ENCODE measurements around the gene CHSY1.

CHSY1 gene

DNA sequence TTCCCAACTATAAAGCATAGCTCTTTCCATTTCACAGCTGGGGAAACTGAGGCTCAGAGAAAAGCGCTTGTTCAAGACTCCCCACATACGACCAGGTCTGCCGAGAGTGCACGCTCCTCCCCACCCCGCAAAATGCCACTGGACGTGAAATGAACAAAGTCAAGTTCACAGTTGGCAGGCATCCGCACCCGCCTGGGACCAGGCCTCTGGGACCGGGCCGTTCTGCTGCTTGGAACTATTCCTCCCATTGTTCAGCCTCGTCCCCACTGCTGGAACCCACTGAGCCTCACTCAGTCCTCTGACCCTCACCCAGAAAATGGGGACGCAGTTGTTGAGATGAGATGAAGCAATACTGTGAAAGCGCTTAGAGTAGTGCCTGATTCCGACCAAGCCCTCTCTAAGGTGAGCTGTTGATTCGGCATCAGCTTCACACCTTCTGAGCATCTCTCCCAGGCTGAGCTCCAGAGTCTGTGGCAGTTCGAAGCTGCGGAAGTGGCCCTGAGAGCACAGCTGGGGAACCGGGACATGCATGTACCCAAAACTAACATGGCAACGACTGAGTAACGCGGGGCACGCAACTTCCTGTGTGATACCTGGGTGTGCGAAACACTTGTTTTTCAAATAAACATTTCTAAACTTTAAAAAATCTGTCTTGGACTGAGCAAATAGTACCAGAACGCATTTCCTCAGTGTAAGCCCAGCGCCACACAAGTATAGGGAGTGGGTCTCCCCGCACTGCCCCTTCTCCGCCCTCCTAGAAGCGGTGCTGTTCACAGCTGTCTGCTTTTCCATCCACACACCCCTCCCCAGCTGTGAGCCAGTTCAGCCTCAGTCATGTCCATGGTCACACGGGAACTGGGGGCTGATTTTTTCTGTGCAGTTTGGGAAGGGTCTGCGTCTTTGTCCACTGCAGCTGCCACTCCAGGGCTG is 93.4 kb downstream of the CHSY1 start:
- TF ChIP-seq SIN3A (IDR thresholded peaks at IDR 0.05; ENCODE audit: borderline replicate concordance, insufficient read depth, low read length) (no peak), POLR2AphosphoS5 (IDR thresholded peaks at IDR 0.05; ENCODE audit: low read depth, low read length) (no peak), FOXP2 (optimal IDR thresholded peaks at IDR 0.05; ENCODE audit: borderline replicate concordance, extremely low read depth, extremely low read length, insufficient read depth) (no peak), REST (IDR thresholded peaks at IDR 0.05; ENCODE audit: insufficient read depth in 1 of 2, low read depth in 2 of 2, low read length in 2 of 2) (no peak), TAF1 (IDR thresholded peaks at IDR 0.05; ENCODE audit: borderline replicate concordance, insufficient read depth, low read length) (no peak)

- TF ChIP-seq REST (IDR thresholded peaks at IDR 0.05; ENCODE audit: insufficient read depth in 1 of 2, low read depth in 2 of 2, low read length in 2 of 2) (no peak), TAF1 (IDR thresholded peaks at IDR 0.05; ENCODE audit: borderline replicate concordance, insufficient read depth, low read length) (no peak), FOXP2 (optimal IDR thresholded peaks at IDR 0.05; ENCODE audit: borderline replicate concordance, extremely low read depth, extremely low read length, insufficient read depth) (no peak), POLR2AphosphoS5 (IDR thresholded peaks at IDR 0.05; ENCODE audit: low read depth, low read length) (no peak), SIN3A (IDR thresholded peaks at IDR 0.05; ENCODE audit: borderline replicate concordance, insufficient read depth, low read length) (no peak)
These were observed 94.1 kb downstream of the CHSY1 start for GRCh38 chr15:101157721-101158120.

DNA sequence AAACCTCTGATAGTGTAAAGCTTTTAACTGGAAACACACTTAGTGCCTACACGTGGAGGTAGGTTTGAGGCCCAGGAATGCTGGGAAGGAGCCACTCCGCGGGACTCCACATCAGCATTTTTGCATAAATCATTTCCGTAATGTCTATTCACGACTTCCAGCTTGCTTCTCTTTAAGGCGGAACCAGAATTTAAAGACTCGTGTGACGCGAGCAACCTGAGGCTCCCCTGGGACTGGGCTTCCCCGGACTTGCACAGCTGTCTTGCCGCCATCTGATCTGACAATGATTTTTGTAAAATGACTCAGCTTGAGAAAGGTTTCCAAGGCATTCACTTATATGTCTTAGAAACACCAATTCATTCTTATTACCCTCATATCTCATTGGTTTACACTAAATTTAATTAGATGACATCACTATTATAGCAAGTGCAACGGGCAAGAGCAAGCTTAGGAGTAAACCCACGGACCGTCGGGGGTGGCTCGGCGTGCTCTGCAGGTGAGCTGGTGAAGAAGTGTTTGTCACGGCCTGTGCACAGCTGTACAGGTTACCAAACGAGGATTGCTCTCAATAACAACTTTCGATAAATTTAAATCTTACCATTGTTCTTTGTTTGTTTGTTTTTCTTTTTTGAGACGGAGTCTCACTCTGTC is 95.2 kb downstream of the CHSY1 start:
- TF ChIP-seq SIN3A (IDR thresholded peaks at IDR 0.05; ENCODE audit: borderline replicate concordance, insufficient read depth, low read length) (no peak), TAF1 (IDR thresholded peaks at IDR 0.05; ENCODE audit: borderline replicate concordance, insufficient read depth, low read length) (no peak), FOXP2 (optimal IDR thresholded peaks at IDR 0.05; ENCODE audit: borderline replicate concordance, extremely low read depth, extremely low read length, insufficient read depth) (no peak), POLR2AphosphoS5 (IDR thresholded peaks at IDR 0.05; ENCODE audit: low read depth, low read length) (no peak), REST (IDR thresholded peaks at IDR 0.05; ENCODE audit: insufficient read depth in 1 of 2, low read depth in 2 of 2, low read length in 2 of 2) (no peak)

DNA sequence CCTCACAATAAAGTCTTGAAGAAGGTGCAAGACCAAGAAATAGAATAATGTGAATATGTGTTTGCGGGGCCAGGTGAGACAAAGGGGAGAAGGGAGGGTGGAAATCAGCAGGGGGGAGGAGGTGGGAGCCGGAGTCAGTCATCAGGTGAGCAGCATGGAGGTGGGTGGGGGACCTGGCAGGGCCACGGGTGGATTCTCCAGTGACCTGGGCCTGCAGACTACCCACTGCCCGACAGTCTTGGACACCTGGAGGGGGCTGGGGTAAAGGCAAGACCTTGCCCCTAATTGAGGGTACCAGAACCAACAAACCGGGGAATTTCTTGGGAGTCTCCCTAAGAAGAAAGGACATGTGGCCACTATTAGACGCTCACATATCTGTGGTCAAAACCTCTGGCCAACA is 95.8 kb downstream of the CHSY1 start:
- TF ChIP-seq REST (IDR thresholded peaks at IDR 0.05; ENCODE audit: insufficient read depth in 1 of 2, low read depth in 2 of 2, low read length in 2 of 2) (no peak), SIN3A (IDR thresholded peaks at IDR 0.05; ENCODE audit: borderline replicate concordance, insufficient read depth, low read length) (no peak), TAF1 (IDR thresholded peaks at IDR 0.05; ENCODE audit: borderline replicate concordance, insufficient read depth, low read length) (no peak), POLR2AphosphoS5 (IDR thresholded peaks at IDR 0.05; ENCODE audit: low read depth, low read length) (no peak), FOXP2 (optimal IDR thresholded peaks at IDR 0.05; ENCODE audit: borderline replicate concordance, extremely low read depth, extremely low read length, insufficient read depth) (no peak)

Data from PFSK-1 (cell line).